ENCODE results near the gene GLYR1. TPM values are rescaled to one million over a fixed set of nuclear protein-coding genes. Genes with fewer than 3 reads are reported as not detected.

Gene GLYR1
- total and polyA plus RNA-seq, 10 of the 15 experiments (the other 5 are each of a cell fraction or from before 2014, with no cell fraction given), result 7.3 to 90.2 (median 57.2) TPM

- no peaks in the 10 kb centered on the region; the same call in none of the 2 replicates for H3K79me2 ChIP-seq (ENCODE audit: control insufficient read depth, insufficient read depth, low read length)
- H3K4me2 ChIP-seq (ENCODE audit: control insufficient read depth, insufficient read depth), result no peak overlapping the region
- no peaks in the 10 kb centered on the region for H3K4me1 ChIP-seq (ENCODE audit: control insufficient read depth, insufficient read depth, low read length)
- ATAC-seq (no peak), FAIRE-seq (no peak), DNase-seq (ENCODE audit: low read depth, low spot score) (no peak)
- POLR2A ChIA-PET, result no interaction called here
- no peaks in the 10 kb centered on the region for H3K27me3 ChIP-seq (replicated peaks in 1 of 2; ENCODE audit: control insufficient read depth in 2 of 2, insufficient read depth in 2 of 2, low read length in 1 of 2)
- no peak overlapping the region for H3K4me3 ChIP-seq
- BruUV-seq (replicated peaks), result no TSS peak
- no peaks in the 10 kb centered on the region; the same call in 1 of the 2 replicates for H4K20me1 ChIP-seq (ENCODE audit: control insufficient read depth, insufficient read depth)
- RAD21 ChIA-PET (ENCODE audit: unreplicated experiment), result interaction anchor here (1.0 kb wide), 1 partner anchor 17 kb away, joined by 3 read pairs; no protein-coding TSS in a partner anchor
- 81% methylated on average over 3 of the region's 3 CpGs for WGBS (ENCODE audit: insufficient coverage, insufficient replicate concordance, low lambda C conversion rate, missing lambda C conversion rate)
- CTCF ChIA-PET, result no interaction called here
- in situ Hi-C loops (cut with MboI), result no loop called here
- peaks cover 19 to 26% of the 10 kb centered on the region in 2 experiments for H3K36me3 ChIP-seq (ENCODE audit: control insufficient read depth in 2 of 2, insufficient read depth in 2 of 2, low read length in 1 of 2)
- intact Hi-C loops (cut with micrococcal nuclease; ENCODE audit: unreplicated experiment), result no loop called here
- no peak overlapping the region for H2AFZ ChIP-seq (ENCODE audit: control insufficient read depth, low read depth, low read length)
- H3K9me3 ChIP-seq (replicated peaks; ENCODE audit: control insufficient read depth, insufficient read depth, low read length), result no peaks in the 10 kb centered on the region
- H3K9ac ChIP-seq (ENCODE audit: control insufficient read depth, insufficient read depth, low read length), result no peak overlapping the region
- no peak overlapping the region for H3K27ac ChIP-seq (ENCODE audit: control insufficient read depth, insufficient read depth)
- SMC1A ChIA-PET (ENCODE audit: uncharacterized antibody, unreplicated experiment), result no interaction called here
- no peak for TF ChIP-seq SREBF2 (IDR thresholded peaks at IDR 0.05; ENCODE audit: low read length)
- TF ChIP-seq ETV6 (conservative IDR thresholded peaks at IDR 0.05 in 1 of 2, IDR thresholded peaks at IDR 0.05 in 1 of 2; ENCODE audit: borderline replicate concordance in 1 of 2, low read depth in 1 of 2), result no peak
- TF ChIP-seq RELB (IDR thresholded peaks at IDR 0.05; ENCODE audit: low read depth), result no peak
- TF ChIP-seq TCF7 (IDR thresholded peaks at IDR 0.05; ENCODE audit: borderline replicate concordance), result no peak
- TF ChIP-seq FOXK2 (IDR thresholded peaks at IDR 0.05), result no peak
- TF ChIP-seq HDAC2 (IDR thresholded peaks at IDR 0.05), result no peak
- TF ChIP-seq CHD4 (IDR thresholded peaks at IDR 0.05), result no peak
- no peak for TF ChIP-seq PKNOX1 (IDR thresholded peaks at IDR 0.05)
- TF ChIP-seq SPI1 (IDR thresholded peaks at IDR 0.05; ENCODE audit: borderline replicate concordance, insufficient read depth, low read depth, low read length), result no peak
- TF ChIP-seq PBX3 (IDR thresholded peaks at IDR 0.05; ENCODE audit: insufficient replicate concordance, low read depth, low read length), result no peak
- no peak for TF ChIP-seq ZNF384 (IDR thresholded peaks at IDR 0.05; ENCODE audit: borderline replicate concordance, low read depth, low read length)
- TF ChIP-seq NR2C2 (IDR thresholded peaks at IDR 0.05; ENCODE audit: borderline replicate concordance, control insufficient read depth, insufficient read length, low read depth), result no peak
- no peak for TF ChIP-seq CREB1 (IDR thresholded peaks at IDR 0.05; ENCODE audit: low read depth)
- TF ChIP-seq USF1 (IDR thresholded peaks at IDR 0.05; ENCODE audit: borderline replicate concordance, extremely low read length, insufficient read depth, low read depth, low read length), result no peak
- TF ChIP-seq NR2F1 (conservative IDR thresholded peaks at IDR 0.05), result no peak
- no peak for TF ChIP-seq CEBPB (IDR thresholded peaks at IDR 0.05; ENCODE audit: borderline replicate concordance in 1 of 2, low read depth in 2 of 2, low read length in 2 of 2)
- no peak for TF ChIP-seq DPF2 (IDR thresholded peaks at IDR 0.05)
- TF ChIP-seq CBX5 (IDR thresholded peaks at IDR 0.05; ENCODE audit: low read depth), result no peak
- TF ChIP-seq NFYA (IDR thresholded peaks at IDR 0.05; ENCODE audit: borderline replicate concordance, low read depth, low read length), result no peak
Measured at GRCh38 chr16:4864728-4865127, 17.6 kb upstream of the GLYR1 start.
